ENCODE results near the gene CLK3.

Gene CLK3

DNA sequence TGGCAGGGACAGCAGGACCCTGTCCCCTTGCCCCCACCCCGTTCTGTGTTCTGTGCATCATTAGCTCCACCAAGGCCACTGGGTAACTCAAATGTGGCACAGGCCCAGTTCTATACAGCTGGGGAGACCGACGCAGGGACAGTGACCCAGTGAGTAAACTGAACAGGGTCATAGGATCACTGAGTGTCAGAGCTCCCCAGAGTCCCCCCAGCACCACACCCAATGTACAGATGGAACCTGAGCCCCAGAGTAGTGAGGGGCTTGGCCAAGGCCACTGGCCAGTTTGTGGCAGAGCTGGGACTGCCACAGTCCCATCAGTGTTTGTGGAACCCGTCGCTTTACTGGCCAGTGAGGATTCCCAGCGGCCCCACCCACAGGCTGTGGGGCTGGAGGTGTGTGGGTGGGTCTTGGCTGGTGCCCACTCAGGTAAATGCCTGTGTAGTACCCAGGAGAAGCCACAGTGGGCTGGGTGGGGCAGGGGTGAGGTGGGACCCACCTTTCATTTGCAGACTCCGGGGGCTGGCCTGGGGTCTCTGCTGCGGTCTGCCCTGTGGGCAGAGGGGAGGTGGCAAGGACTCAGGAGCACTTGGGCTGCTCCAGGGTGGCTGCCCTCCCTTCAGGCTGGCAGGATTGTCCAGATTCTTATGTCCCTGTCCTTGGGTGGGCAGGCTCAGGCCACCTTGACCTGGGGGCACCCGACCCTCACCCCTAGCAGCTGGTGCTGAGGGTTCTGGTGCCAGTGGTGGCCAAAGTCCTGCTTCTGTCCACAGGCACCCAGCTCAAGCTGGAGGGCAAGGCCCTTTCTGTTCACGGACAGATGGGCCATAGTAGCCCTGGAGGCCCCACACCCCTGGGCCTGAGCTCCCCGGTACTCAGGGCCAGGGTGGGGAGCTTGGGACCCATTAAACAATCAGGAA lies 11.6 kb upstream of the CLK3 start:
- DNase-seq, result no peak

DNA sequence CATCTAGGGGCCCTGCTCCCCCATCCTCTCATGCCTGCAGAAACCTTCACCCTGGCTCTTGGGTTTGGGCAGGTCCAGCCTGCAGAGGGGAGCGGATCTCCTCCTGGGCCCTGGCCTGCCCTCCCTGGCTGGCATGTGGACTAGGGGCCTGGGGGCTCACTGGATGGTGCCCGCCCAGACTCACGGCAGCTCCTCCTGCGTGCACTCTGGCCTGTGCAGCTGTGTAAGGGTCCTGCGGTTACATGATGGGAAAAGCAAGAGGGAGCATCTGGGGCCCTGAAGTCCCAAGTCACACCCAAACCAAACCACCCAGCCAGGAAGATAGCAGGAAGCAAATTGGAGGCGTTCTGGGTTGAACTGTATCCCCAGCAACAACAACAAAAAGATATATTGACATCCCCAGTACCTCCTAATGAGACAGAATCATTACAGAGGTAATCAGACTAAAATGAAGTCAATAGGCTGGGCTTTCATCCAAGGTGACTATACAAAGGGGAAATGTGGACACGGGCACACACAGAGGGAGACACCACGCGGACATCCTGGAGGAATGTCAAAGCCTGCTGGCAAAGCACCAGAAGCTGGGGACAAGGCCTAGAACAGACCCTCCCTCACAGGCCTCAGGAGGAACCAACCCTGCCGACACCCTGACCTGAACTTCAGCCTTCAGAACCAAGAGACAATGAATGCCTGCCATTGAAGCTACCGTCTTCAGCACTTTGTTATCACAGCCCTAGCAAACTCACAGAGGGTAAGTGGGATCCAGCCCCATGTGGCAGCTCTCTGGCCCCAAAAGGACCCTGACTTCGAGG lies 10.4 kb upstream of the CLK3 start:
- no peak for DNase-seq

DNA sequence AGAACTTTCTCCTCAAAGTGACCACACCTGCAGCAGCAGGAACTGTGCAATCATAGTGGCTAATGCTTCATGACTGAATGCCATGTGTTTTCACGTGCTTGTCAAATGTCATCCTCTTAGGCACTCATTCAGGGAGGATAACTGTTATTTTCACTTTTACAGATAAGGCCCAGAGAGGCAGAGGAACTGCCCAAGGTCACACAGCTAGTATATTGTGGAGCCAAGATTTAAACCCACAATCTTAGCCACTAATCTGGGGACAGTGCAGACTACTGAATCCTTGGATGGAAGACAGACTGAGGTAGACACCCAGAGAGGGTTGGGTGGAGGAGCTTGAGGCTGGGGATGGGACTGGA lies 9.9 kb upstream of the CLK3 start:
- DNase-seq, result no peak

DNA sequence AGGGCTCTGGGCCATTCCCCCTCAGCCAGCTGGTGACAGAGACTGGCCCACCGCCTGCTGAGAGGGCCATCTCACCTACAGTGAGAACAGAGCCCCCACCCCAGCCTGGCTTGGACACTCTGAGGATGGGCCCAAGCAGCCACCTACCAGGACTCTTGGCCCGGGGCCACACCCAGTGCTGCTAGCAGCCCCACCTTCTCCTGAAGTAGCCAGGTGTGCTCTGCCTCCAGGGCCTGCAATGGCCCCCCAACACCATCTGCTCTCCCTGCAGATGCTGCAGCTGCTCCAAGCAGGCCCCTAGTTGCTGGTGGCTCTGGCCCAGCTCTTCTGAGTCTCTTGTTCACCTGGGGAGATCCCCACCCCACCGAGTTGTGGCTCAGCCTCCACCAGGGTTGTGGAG lies 6.8 kb upstream of the CLK3 start:
- no peak for DNase-seq

DNA sequence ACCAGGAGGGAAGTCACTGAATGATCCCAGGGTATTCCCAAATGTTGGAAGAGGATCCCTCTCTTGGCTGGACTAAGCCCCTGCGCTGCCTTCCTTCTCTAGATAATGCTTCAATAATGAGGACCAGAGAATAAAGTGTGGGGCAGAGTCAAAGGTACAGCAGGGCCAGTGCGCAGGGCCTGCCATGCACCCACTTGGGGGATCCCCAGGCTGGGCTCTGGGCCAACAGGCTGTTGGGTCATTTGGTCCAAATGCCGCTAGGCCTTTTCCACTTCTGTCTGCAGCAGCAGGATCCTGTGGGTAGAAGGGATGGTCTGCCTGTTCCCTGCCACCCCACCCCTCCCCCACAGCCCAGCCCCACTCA lies 5.7 kb upstream of the CLK3 start:
- no peak for DNase-seq

DNA sequence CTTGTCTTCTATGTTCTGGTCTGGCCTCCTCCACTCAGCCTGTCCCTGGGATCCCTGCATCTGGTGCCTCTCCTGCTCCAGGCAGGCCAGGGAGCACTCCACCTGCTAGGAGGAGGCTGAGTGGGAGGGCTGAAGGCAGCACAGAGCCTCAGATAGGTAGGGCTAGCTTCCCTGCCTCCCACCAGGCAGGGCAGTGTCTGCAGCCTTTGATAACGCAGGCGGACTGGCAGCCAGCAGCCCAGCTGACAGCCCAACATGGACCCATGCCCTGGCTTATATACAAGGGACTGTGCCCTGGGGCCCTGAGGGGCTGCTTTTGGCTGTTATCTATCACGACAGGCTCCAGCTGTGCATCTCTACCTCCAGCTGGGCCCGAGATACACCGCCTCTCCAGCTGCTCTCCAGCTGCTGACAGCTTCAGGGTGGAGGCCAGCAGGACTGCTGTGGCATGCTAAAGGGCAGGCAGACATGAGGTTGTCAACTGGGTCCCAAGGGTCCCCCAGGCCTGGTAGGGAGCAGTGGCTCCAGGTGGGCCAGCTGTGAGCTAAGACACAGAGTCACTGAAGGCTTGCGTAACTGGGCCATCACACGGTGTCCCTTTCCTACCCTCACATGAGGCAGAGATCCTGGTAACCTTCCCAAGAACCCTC lies 5.2 kb upstream of the CLK3 start:
- peak in 1 of 2 experiments; percentile 15 for DNase-seq

DNA sequence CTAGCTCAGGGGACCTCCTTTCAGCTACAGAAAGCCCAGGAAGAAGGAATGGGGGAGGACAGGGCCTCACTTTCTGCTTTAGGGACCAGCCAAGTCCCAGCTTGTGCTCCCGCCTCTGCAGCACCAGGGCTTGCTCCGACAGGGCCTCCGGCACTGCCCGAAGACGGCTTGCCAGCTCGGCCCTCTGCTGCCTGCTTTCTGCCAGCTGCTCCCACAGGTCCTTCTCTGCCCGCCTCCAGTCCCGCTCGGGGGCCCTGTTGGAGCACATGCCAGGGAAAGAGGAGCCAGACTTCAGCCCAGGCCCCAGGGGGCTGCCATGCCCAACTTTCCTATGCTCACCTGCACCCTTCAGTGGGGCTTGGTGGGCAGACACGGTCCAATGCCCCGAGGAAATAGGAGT lies 4.3 kb upstream of the CLK3 start:
- peak in 1 of 2 experiments; percentile 27 for DNase-seq

DNA sequence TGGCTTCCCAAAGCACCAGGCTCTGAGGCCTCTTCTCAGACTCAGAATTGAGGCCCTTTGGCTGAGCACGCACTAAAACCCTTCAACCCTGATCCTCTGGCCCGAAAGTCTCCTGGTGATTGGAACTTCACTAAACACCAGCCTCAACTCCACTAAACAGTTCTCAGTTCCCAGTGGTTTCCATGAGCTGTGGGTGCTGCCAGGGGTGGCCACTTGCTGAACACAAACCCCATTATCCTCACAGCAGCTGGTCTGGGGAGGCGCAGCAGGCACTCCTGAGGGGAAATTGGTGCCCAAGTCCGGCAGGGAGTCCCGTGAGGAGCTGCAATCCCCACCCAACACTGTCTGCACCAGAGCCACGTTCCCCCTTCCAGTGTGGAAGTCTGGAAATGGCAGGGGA lies 3.8 kb upstream of the CLK3 start:
- no peak for DNase-seq

DNA sequence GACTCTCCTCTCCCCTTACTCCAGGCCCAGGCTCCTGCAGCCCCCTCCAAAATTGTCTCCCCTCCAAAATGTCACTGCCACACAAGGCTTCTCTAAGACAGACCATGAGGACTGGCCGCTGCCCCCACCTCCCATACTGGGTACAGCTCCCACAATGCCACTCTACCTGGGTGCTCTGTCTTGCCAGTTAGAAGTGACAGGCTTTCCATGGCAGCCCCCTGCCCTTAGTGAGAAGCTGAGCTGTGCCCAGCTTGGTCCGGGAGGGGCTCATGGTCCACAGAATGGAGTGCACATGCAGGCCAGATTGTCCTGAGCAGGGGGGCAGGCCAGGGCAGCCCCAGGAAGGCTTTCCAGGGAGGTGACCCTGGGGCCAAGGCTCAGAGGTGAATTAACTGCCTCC lies 3.0 kb upstream of the CLK3 start:
- DNase-seq, result no peak

DNA sequence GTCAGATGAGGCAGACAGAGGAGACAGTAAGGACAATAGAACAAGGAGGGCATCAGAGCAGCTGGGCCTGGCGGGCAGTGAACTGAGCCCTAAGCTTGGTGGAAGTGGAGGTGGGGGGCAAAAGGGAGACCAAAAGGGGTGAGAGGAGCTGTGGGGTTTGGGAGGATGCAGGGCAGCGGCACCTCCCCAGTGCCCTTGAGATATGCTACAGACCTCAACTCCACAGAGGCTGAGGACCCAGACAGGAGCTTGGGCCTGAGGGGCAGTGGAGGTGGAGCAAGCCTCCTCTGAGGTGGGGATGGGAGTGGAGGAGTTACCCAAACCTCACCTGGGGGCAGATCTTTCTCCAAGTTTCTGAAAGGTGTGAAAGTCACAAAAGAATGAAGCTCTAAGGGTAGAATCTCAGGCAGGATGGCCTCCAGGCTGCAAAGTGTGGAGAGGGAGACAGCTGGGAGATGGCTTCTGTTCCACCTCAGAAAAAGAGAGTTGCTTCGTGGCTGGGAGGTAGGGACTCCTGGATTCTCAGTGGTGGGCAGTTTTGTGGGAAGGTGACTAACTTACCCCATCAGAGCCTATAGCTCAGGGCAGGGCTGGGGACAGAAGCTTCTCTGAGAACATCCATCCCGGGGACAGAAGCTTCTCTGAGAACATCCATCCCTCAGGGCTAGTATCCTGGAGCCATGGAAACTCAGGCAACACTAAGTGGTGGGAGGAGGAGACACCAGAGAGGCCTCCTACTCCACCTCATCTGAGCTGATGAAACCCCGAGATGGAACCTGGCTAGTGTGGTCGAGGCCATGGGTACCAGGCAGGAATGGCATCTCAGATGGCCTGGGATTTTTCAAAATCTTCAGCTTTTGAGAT lies 2.3 kb upstream of the CLK3 start:
- DNase-seq, result no peak

DNA sequence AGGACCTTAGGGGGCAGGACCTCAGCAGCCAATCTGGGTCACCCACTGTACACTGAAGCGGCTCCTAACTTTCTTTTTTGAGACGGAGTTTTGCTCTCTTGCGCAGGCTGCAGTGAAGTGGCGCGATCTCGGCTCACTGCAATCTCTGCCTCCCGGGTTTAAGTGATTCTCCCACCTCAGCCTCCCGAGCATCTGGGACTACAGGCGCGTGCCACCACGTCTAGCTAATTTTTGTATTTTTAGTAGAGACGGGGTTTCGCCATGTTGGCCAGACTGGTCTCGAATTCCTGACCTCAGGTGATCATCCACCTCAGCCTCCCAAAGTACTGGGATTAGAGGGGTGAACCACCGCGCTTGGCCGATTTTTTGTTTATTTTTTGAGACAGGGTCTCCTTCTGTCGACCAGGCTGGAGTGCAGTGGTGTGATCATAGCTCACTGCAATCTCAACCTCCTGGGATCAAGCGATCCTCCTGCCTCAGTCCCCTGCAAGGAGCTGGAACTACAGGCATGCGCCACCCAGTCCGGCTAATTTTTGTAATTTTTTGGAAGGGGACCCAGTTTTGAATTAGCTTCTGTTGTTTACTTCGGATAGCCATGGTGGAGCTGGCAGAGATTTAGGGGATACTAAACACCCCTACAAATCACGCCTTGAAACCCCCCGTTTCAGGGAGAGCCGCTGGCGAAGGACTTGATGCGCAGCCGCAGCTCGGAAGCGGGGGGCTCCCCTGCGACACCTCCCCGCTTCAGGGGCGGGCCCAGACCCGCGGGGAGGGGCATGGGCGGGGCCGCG lies 1.5 kb upstream of the CLK3 start:
- DNase-seq, result no peak

DNA sequence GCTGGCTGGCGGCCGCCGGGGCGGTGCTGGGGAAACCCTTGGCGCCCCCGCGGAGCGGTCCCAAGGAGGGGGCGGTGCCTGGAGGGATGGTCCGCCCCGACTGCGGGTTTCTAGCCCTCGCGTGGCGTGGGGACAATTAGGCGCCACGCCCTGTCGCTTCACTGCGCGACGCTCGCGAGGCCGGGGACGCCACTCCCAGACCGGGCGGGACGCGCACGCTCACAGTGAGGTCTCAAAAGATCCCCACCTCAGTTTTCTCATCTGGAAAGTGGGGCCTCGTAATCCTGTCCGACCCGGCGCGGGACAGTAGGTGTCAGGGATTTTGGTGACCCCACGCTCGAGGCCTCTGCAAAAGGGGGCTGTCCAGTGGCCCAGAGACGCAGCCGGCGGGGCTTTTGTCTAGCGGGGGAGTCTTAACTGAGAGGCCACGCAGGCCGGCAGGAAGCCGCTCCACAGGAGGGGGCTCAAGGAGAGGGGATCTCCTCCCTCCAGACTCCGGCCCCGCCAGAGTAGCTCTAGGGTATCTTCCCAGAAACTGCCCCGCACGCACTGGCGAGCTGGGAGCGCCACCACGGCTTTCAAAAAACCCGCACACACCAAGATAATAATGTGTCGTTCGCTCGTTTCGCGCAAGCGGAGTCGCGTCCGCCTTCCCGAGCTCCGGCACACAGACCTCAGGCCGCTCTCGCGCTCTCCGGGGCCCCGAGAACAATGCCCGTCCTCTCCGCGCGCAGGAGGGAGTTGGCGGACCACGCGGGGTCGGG lies 710 bp upstream of the CLK3 start:
- peak; percentile 21 to 79 for DNase-seq

DNA sequence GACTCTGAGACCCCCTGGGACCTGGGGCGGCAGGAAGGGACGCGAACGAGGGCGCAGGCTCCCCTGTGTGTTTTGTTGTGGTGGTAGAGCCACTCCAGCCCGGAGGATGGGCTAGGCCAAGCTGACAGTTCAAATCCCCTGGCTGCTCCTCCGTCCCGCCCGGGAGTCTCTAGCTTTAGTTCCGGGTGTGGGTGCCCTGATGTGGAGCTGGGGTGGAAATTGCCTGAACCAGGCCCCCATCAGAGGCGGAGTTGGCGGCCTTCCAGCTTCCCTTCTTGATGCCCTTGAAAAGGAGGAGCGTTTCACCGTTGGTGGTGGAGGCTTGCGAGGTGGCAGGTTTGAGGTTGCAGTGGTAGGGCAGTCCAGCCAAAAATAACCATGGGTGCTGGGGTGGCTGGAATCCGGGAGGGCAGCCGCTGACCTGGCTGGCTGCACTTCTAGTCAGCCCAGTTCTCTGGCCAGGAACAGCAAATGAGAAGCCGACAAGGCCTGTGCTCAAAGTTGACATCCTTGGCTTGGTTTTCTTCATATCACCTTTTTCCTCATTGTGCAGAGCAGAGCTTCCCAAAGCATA lies 817 bp downstream of the CLK3 start:
- peak in 1 of 2 experiments; percentile 29 for DNase-seq

DNA sequence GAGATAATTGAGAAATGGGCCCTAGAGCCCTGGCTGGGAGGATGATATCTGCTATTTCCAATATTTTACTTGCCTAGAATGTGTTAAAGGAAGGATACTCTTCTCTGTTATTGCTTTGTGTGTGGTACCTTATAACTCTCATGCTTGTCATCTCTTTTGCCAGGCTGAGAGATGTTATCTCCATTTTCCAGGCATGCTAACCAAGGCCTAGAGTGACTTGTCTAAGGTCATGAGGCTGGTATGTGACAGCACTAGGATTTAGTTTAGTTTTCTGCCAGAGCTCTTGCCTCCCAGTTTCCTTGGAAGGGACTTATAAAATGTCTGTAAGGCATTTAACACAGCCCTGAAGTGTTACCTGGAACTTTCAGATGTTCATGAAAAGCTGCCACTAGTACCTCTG lies 1.4 kb downstream of the CLK3 start:
- no peak for DNase-seq

DNA sequence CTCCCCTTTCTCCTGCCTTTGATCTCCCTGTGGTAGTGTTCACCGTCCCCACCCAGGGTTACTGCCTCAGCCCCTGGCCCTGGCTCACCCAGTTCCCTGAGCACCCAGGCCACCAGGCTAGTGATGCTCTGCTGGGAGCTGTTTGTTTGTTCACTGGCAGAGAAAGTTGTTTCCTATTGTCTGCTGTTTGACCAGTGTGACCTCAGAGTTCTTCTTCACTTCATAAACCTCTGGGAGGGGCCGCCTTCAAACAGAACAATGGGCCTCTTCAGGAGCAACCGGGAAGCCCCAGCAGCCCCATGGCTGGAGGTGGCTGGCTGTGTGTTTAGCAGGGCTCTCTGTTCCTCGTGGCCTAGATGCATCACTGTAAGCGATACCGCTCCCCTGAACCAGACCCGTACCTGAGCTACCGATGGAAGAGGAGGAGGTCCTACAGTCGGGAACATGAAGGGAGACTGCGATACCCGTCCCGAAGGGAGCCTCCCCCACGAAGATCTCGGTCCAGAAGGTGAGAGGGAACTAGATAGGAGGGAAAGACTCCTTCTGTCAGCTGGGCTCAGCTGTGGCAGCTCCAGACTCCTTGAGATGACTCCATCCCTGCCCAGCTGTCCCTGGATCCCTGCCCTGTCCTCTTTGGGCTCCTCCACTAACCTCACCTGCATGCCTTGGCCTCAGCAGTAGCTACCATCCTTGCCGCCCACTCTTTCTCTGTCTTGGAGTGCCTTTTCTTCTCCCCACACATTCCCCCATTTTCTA lies 3.4 kb downstream of the CLK3 start:
- DNase-seq, result no peak

DNA sequence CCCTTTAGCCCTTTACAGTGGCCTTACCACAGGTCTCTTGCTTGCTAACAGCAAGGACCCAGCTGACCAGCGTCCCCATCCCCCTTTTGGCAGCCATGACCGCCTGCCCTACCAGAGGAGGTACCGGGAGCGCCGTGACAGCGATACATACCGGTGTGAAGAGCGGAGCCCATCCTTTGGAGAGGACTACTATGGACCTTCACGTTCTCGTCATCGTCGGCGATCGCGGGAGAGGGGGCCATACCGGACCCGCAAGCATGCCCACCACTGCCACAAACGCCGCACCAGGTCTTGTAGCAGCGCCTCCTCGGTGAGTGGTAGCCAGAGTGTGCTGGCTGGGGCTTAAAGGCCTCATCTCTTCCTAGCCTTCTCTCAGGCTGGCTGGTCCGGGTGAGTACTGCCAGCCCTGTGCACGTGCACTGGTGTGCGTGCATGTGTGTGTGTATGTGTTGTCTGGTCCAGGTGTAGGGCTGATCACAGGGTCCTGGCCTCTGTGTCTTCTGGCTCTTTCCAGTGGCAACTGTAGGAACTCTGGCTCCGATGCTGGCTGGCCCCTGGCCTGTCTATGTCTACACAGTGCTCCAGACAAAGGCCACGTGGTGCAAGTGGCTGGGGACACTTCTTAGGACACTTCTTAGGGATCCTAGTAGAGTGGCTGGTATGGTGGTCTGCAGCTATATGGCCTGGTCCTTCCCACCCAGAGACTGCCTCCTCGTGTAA lies 4.4 kb downstream of the CLK3 start:
- DNase-seq, result no peak

DNA sequence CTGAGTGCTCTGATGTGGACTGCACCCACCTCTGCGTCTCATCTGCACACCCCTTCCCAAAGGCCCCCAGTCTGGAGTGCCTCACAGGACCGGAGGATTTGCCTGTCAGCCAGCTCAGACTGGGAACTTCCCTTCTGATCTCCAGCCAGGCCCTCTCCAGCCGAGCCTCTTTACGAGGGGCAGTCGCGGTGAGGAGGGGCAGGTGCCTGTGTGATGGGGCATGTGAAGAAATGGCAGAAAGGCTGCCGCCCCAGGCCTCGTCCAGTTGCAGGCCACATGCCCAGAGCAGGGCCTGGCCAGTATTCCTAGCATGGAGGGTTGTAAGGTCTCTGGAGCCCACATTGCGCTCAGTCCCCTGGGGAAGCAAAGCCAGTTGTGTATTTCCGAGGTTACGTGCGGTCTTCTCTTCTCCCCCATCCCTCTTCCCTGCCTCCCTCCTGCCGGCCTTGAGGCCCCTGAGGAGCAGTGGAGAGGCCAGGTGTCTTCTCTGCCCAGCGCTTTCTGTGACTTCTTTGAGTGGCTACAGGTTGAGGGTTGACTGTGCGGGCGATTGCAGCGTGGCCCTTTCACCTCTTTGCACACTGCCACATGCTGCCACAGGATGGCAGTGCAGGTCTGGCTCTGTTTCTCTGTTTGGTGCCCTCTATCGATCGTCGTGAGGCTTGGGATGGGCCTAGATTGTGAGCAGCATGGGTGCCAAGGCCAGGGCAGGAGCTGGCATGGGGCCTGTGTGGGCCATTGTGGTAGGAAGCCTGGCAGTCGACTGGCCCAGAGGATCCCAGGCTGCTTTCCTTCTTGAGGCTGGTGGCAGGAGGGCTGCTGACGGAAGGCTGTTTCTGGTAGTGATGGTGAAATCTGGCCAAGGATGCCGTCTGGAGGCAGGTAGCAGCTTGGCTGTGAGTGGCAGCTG lies 5.3 kb downstream of the CLK3 start:
- DNase-seq, result peak; percentile 6 to 71

DNA sequence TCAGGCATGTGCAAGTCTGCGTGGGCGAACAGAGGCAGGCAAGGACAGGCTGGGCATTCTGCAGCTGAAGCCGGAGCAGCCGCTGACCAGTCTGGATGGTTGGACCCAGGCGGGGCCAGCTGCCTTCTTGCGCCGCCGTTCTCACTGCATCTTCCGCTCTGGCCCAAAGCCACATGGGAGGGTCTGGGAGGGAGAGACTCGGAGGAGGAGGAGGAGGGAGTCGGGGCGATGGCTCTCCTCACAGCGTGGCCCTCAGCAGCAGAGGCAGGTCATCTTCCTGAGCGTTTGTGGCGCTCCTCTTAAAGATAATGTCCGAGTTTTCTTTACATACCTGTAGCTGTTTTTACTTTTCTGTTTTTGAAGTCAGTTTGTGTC lies 5.9 kb downstream of the CLK3 start:
- no peak for DNase-seq
